Suprapubic skin (tissue), 4 donors: ENCODE measurements around the gene PTGR2. TPM values are rescaled to one million over a fixed set of nuclear protein-coding genes. Genes with fewer than 3 reads are reported as not detected.

ENCODE experiments used
- DNase-seq, 2 donors: peaks; one replicate each; pipeline ENCODE4 v3.0.0-alpha.2; 2019; ENCODE audit warnings: low spot score in 2 of 2
- H3K27ac ChIP-seq: fragments of 200-600 bp; sonication (generic); one replicate; pipeline ENCODE4 v1.5.1; 2019
- H3K27me3 ChIP-seq: fragments of 200-600 bp; sonication (generic); one replicate; pipeline ENCODE4 v1.5.1; 2019
- H3K36me3 ChIP-seq: fragments of 200-600 bp; sonication (generic); one replicate; pipeline ENCODE4 v1.5.1; 2019
- H3K4me1 ChIP-seq: fragments of 200-600 bp; sonication (generic); one replicate; pipeline ENCODE4 v1.5.1; 2019
- H3K4me3 ChIP-seq: fragments of 200-600 bp; sonication (generic); one replicate; pipeline ENCODE4 v1.5.1; 2019; ENCODE audit warnings: mild to moderate bottlenecking
- H3K9me3 ChIP-seq: fragments of 200-600 bp; sonication (generic); one replicate; pipeline ENCODE4 v1.5.1; 2019
- CTCF ChIP-seq, 2 donors: fragments of 200-600 bp in 1 of 2; fragments of 450-650 bp in 1 of 2; sonication (generic) in 1 of 2; IDR thresholded peaks; one replicate each; pipeline ENCODE4 v1.5.1; 2016 to 2019; ENCODE audit warnings: antibody characterized with exemption in 2 of 2, mild to moderate bottlenecking in 1 of 2, moderate library complexity in 1 of 2
- EP300 ChIP-seq: sonication (generic); formaldehyde crosslinking; IDR thresholded peaks from one replicate; pipeline ENCODE4 v1.6.1; 2017; ENCODE audit warnings: antibody characterized with exemption
- POLR2A ChIP-seq, 2 donors: fragments of 450-650 bp; IDR thresholded peaks; one replicate each; pipeline ENCODE4 v1.6.1; 2017; ENCODE audit warnings: antibody characterized with exemption in 2 of 2, mild to moderate bottlenecking in 2 of 2, moderate library complexity in 2 of 2
- POLR2AphosphoS5 ChIP-seq, 3 donors: sonication (generic); formaldehyde crosslinking; IDR thresholded peaks; one replicate each; pipeline ENCODE4 v1.6.1; 2017; ENCODE audit warnings: antibody characterized with exemption in 3 of 3
- WGBS: methylation state at CpG from one replicate; pipeline ENCODE4 v1.1.5; 2018; 5-methylcytosine and 5-hydroxymethylcytosine counted together
- total RNA-seq, 4 donors: library from RNA; depleted of rRNA; stranded (reverse); fragments of >200 nt; gene quantifications; one replicate each; pipeline ENCODE4 v1.1.0, GENCODE V29; 2016

The PTGR2 gene
- total RNA-seq, result 10 to 100 TPM in 2 of 4 donors, 1 to 10 TPM in 2; 6.3 to 25.1 (median 10.3) TPM

- DNase-seq, result peak; percentile 96 to 98
- Histone ChIP-seq H3K4me3 (peak within 1 kb of the TSS; percentile 69), H3K27ac (peak within 1 kb of the TSS; percentile 94), H3K36me3 (no peaks in the 10 kb centered on the region), H3K9me3 (no peaks in the 10 kb centered on the region), H3K27me3 (no peaks in the 10 kb centered on the region), H3K4me1 (peaks cover 18% of the 10 kb centered on the region)
- TF ChIP-seq POLR2A (IDR thresholded peaks at IDR 0.05) (peak in 1 of 2 donors; percentile 86), POLR2AphosphoS5 (IDR thresholded peaks at IDR 0.05) (peak in 2 of 3 donors; percentile 74 to 79), EP300 (no peak), CTCF (IDR thresholded peaks at IDR 0.05) (peak in 1 of 2 donors; percentile 8)
- WGBS, result under 1% methylated on average over 46 of the region's 51 CpGs
These were observed at the start of gene PTGR2 for GRCh38 chr14:73851567-73852382. Gene PTGR2, plus strand, starts transcription at chr14:73851831. Its CDS starts 7,032 bp downstream, at chr14:73858863.

GRCh38 chr14:73802431-73803188 lies 49.0 kb upstream of the PTGR2 start:
- H3K4me1 ChIP-seq, result peaks cover 48% of the 10 kb centered on the region
- H3K4me3 ChIP-seq, result no peak overlapping the region
- 58% methylated on average over 7 of the region's 10 CpGs for whole genome bisulfite sequencing
- peak in 1 of 2 donors; percentile 76 for DNase-seq
- peak overlapping the region; percentile 90 for H3K27ac ChIP-seq
- H3K36me3 ChIP-seq, result no peaks in the 10 kb centered on the region
- no peaks in the 10 kb centered on the region for H3K27me3 ChIP-seq
- no peak for TF ChIP-seq POLR2A (IDR thresholded peaks at IDR 0.05)
- peak in 1 of 3 donors; percentile 36 for TF ChIP-seq POLR2AphosphoS5 (IDR thresholded peaks at IDR 0.05)
- H3K9me3 ChIP-seq, result no peaks in the 10 kb centered on the region

GRCh38 chr14:73804636-73805035 lies 47.0 kb upstream of the PTGR2 start:
- H3K27me3 ChIP-seq, result no peaks in the 10 kb centered on the region
- no peaks in the 10 kb centered on the region for H3K36me3 ChIP-seq
- WGBS, result 73% methylated on average over 2 of the region's 2 CpGs
- TF ChIP-seq POLR2AphosphoS5 (IDR thresholded peaks at IDR 0.05) (no peak), POLR2A (IDR thresholded peaks at IDR 0.05) (no peak), EP300 (no peak)
- peak in 1 of 2 donors; percentile 62 for DNase-seq
- no peaks in the 10 kb centered on the region for H3K9me3 ChIP-seq
- H3K4me1 ChIP-seq, result peaks cover 43% of the 10 kb centered on the region
- no peak overlapping the region for H3K27ac ChIP-seq
- H3K4me3 ChIP-seq, result no peak overlapping the region

GRCh38 chr14:73807457-73807856 lies 44.2 kb upstream of the PTGR2 start:
- no peaks in the 10 kb centered on the region for H3K27me3 ChIP-seq
- H3K4me1 ChIP-seq, result peaks cover 23% of the 10 kb centered on the region
- no peak for TF ChIP-seq POLR2A (IDR thresholded peaks at IDR 0.05)
- H3K4me3 ChIP-seq, result no peak overlapping the region
- no peaks in the 10 kb centered on the region for H3K36me3 ChIP-seq
- DNase-seq, result no peak
- 94% methylated on average over 1 of the region's 1 CpG for WGBS
- no peaks in the 10 kb centered on the region for H3K9me3 ChIP-seq
- H3K27ac ChIP-seq, result no peak overlapping the region

GRCh38 chr14:73809391-73809790 lies 42.2 kb upstream of the PTGR2 start:
- no peak for DNase-seq
- H3K4me3 ChIP-seq, result no peak overlapping the region
- no peak for TF ChIP-seq EP300
- TF ChIP-seq POLR2A (IDR thresholded peaks at IDR 0.05), result no peak
- TF ChIP-seq CTCF (IDR thresholded peaks at IDR 0.05), result no peak
- no peak for TF ChIP-seq POLR2AphosphoS5 (IDR thresholded peaks at IDR 0.05)

GRCh38 chr14:73810478-73811163 lies 41.0 kb upstream of the PTGR2 start:
- Histone ChIP-seq H3K27ac (no peak overlapping the region), H3K27me3 (no peaks in the 10 kb centered on the region), H3K36me3 (no peaks in the 10 kb centered on the region), H3K9me3 (no peaks in the 10 kb centered on the region), H3K4me3 (no peak overlapping the region), H3K4me1 (peaks cover 8% of the 10 kb centered on the region)
- DNase-seq, result no peak
- TF ChIP-seq POLR2A (IDR thresholded peaks at IDR 0.05) (no peak), POLR2AphosphoS5 (IDR thresholded peaks at IDR 0.05) (no peak)
- 86% methylated on average over 13 of the region's 13 CpGs for WGBS

More at GRCh38 chr14:73809391-73809790, 42.2 kb upstream of the PTGR2 start:
- H3K27ac ChIP-seq, result no peak overlapping the region
- no peaks in the 10 kb centered on the region for H3K9me3 ChIP-seq
- no peaks in the 10 kb centered on the region for H3K27me3 ChIP-seq
- no peaks in the 10 kb centered on the region for H3K36me3 ChIP-seq
- peaks cover 11% of the 10 kb centered on the region for H3K4me1 ChIP-seq
- 69% methylated on average over 6 of the region's 6 CpGs for WGBS
